ENCODE measurements around the gene TPRX1.

Gene TPRX1

GRCh38 chr19:47796785-47797184 lies 7.6 kb downstream of the TPRX1 start:
- no peak for TF ChIP-seq CTCF (IDR thresholded peaks at IDR 0.05)

GRCh38 chr19:47794526-47794925 lies 9.8 kb downstream of the TPRX1 start:
- no peak for TF ChIP-seq CTCF (IDR thresholded peaks at IDR 0.05)

- no peak for TF ChIP-seq CTCF (IDR thresholded peaks at IDR 0.05)
These were observed 11.7 kb downstream of the TPRX1 start for GRCh38 chr19:47792616-47793015.

- TF ChIP-seq CTCF (IDR thresholded peaks at IDR 0.05), result peak; percentile 62
These were observed 13.9 kb downstream of the TPRX1 start for GRCh38 chr19:47790398-47790814.

- TF ChIP-seq CTCF (IDR thresholded peaks at IDR 0.05), result no peak
These were observed 17.8 kb downstream of the TPRX1 start for GRCh38 chr19:47786566-47786965.

- no peak for TF ChIP-seq CTCF (IDR thresholded peaks at IDR 0.05)
These were observed 22.6 kb downstream of the TPRX1 start for GRCh38 chr19:47781590-47782262.

- no peak for TF ChIP-seq CTCF (IDR thresholded peaks at IDR 0.05)
These were observed 24.2 kb downstream of the TPRX1 start for GRCh38 chr19:47780215-47780551.
